ENCODE measurements around the gene AUTS2.

The AUTS2 gene

GRCh38 chr7:70312336-70312735 is 714.1 kb downstream of the AUTS2 start:
- no peak overlapping the region for H3K4me3 ChIP-seq (replicated peaks; ENCODE audit: insufficient read depth, low read length)
- TF ChIP-seq POLR2AphosphoS5 (IDR thresholded peaks at IDR 0.05; ENCODE audit: low read depth) (no peak), REST (IDR thresholded peaks at IDR 0.05; ENCODE audit: insufficient replicate concordance, low read depth) (no peak), SPI1 (IDR thresholded peaks at IDR 0.05; ENCODE audit: borderline replicate concordance, low read depth) (no peak), GABPA (IDR thresholded peaks at IDR 0.05; ENCODE audit: low read depth) (no peak), CTCF (IDR thresholded peaks at IDR 0.05; ENCODE audit: insufficient read depth, low read length) (no peak)
- DNase-seq (ENCODE audit: low read depth in 1 of 2, low spot score in 1 of 2): no peak
- no peak overlapping the region for H3K27ac ChIP-seq (replicated peaks)
- no peaks in the 10 kb centered on the region for H3K27me3 ChIP-seq (ENCODE audit: insufficient read depth, poor library complexity, severe bottlenecking)

- Histone ChIP-seq H3K27ac (replicated peaks) (no peak overlapping the region), H3K27me3 (ENCODE audit: insufficient read depth, poor library complexity, severe bottlenecking) (no peaks in the 10 kb centered on the region), H3K4me3 (replicated peaks; ENCODE audit: insufficient read depth, low read length) (no peak overlapping the region)
- TF ChIP-seq POLR2AphosphoS5 (IDR thresholded peaks at IDR 0.05; ENCODE audit: low read depth) (no peak), CTCF (IDR thresholded peaks at IDR 0.05; ENCODE audit: insufficient read depth, low read length) (no peak), REST (IDR thresholded peaks at IDR 0.05; ENCODE audit: insufficient replicate concordance, low read depth) (no peak), GABPA (IDR thresholded peaks at IDR 0.05; ENCODE audit: low read depth) (no peak), SPI1 (IDR thresholded peaks at IDR 0.05; ENCODE audit: borderline replicate concordance, low read depth) (no peak)
- DNase-seq (ENCODE audit: low read depth in 1 of 2, low spot score in 1 of 2): no peak
Measured at GRCh38 chr7:70313271-70313670, 715.0 kb downstream of the AUTS2 start.

- Histone ChIP-seq H3K4me3 (replicated peaks; ENCODE audit: insufficient read depth, low read length) (no peak overlapping the region), H3K27me3 (ENCODE audit: insufficient read depth, poor library complexity, severe bottlenecking) (no peaks in the 10 kb centered on the region), H3K27ac (replicated peaks) (no peak overlapping the region)
- TF ChIP-seq REST (IDR thresholded peaks at IDR 0.05; ENCODE audit: insufficient replicate concordance, low read depth) (no peak), SPI1 (IDR thresholded peaks at IDR 0.05; ENCODE audit: borderline replicate concordance, low read depth) (no peak), CTCF (IDR thresholded peaks at IDR 0.05; ENCODE audit: insufficient read depth, low read length) (no peak), POLR2AphosphoS5 (IDR thresholded peaks at IDR 0.05; ENCODE audit: low read depth) (no peak), GABPA (IDR thresholded peaks at IDR 0.05; ENCODE audit: low read depth) (no peak)
- DNase-seq (ENCODE audit: low read depth in 1 of 2, low spot score in 1 of 2): no peak
Measured at GRCh38 chr7:70313687-70314086, 715.4 kb downstream of the AUTS2 start.

Data from HL-60 (cell line).